GM12865 (cell line): ENCODE data around the gene MYO10.

Experiments
- DNase-seq: peaks from one replicate; pipeline ENCODE4 v3.0.0; 2010; ENCODE audit warnings: low read depth
- H3K4me3 ChIP-seq: 2 replicates; pipeline ENCODE4 v1.5.1; 2011; ENCODE audit warnings: mild to moderate bottlenecking, low read depth, low read length, control low read depth
- CTCF ChIP-seq: IDR thresholded peaks from 2 replicates; pipeline ENCODE4 v1.5.1; 2011; ENCODE audit warnings: low read length, control low read depth, low read depth, inconsistent platforms; ENCODE audit not compliant: insufficient read depth; ENCODE audit errors: missing control alignments

Gene MYO10

DNA sequence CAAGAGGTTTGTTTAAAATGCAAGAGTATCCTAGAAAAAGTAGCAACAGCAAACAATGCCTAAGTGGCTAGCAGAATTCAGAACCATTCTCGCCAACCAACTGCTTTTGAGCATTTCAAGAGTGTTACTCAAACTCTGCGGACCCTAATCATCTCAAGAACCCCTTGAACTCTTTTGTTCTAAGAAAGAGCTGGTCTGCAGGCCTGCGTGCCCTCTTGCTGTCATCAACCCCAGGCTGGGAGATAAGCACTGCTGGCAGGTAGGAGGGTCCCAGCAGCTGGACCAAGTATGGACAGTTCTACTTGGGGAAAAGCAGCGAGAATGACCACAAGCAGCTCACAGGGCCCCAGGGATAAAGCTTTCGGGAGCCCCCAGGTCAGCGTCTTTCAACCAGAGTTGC, 38.3 kb downstream of the MYO10 start:
- no peak overlapping the region for H3K4me3 ChIP-seq
- DNase-seq = no peak
- no peak for TF ChIP-seq CTCF

GRCh38 chr5:16897284-16897704, 38.8 kb downstream of the MYO10 start:
- no peak for TF ChIP-seq CTCF
- no peak for DNase-seq
- H3K4me3 ChIP-seq = no peak overlapping the region

DNA sequence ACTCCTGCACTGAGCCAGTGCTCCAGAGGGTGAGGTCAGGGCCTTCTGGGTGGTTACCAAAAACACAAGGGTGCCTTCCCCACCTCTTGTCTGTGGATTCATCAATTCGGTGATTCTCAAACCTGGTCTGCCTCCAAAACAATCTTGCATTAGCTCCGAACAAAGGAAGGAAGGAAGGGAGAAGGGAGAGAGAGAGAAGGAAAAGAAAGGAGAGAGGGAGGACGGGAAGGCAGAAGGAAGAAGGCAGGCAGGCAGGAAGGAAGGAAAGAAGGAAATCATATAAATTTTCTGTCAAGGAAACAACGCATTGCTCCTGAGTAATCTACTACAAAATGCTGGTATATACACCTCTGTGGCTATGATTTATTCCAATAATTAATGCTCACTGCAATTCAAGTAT, 39.3 kb downstream of the MYO10 start:
- H3K4me3 ChIP-seq = no peak overlapping the region
- TF ChIP-seq CTCF = no peak
- DNase-seq = no peak

GRCh38 chr5:16894236-16895057, 41.6 kb downstream of the MYO10 start:
- H3K4me3 ChIP-seq = no peak overlapping the region
- TF ChIP-seq CTCF = no peak
- no peak for DNase-seq

- DNase-seq = no peak
Observed at GRCh38 chr5:16891033-16891432, 45.1 kb downstream of the MYO10 start.

GRCh38 chr5:16889972-16890519, 46.0 kb downstream of the MYO10 start:
- no peak overlapping the region for H3K4me3 ChIP-seq
- no peak for DNase-seq
- TF ChIP-seq CTCF = no peak

More at GRCh38 chr5:16891033-16891432, 45.1 kb downstream of the MYO10 start:
- no peak overlapping the region for H3K4me3 ChIP-seq
- TF ChIP-seq CTCF = no peak
